HCT116 (cell line): ENCODE measurements around the gene OPN1MW3. TPM values are rescaled to one million over a fixed set of nuclear protein-coding genes. Genes with fewer than 3 reads are reported as not detected.
"Not testable (repeated sequence)": the region's sequence is repeated elsewhere in the genome, so short reads cannot be mapped to it uniquely, and the experiment has no call there.

ENCODE experiments used
- ATAC-seq: fragments of 200-7000 bp; cut with Tn5 transposase; 2 replicates; pipeline ENCODE4 v1.9.1; 2020; ENCODE audit warnings: mild to moderate bottlenecking, moderate library complexity
- BruUV-seq: library from RNA; stranded (reverse); fragments of 400-500 nt; replicated peaks from 2 replicates; lab custom pipeline; 2021; lab: Mats Ljungman, UMichigan
- CTCF ChIA-PET: fragments of 300-600 bp; sonication (Branson Sonifier 250); formaldehyde crosslinking; loops from one replicate; lab custom pipeline; 2021; ENCODE audit warnings: antibody characterized with exemption; lab: Charles Lee
- POLR2A ChIA-PET: fragments of 300-600, 350-600 bp; sonication (Branson Sonifier 250); formaldehyde crosslinking; loops from one replicate; lab custom pipeline; 2021; ENCODE audit warnings: antibody characterized with exemption; lab: Charles Lee
- RAD21 ChIA-PET, 2 experiments: fragments of 300-600 bp; sonication (Branson Sonifier 250); formaldehyde crosslinking; loops; one replicate each; lab custom pipeline; 2023; ENCODE audit warnings: low total read pairs in 2 of 2; ENCODE audit not compliant: uncharacterized antibody in 2 of 2, unreplicated experiment in 2 of 2, low non-redundant PET in 1 of 2; lab: Charles Lee
- DNase-seq: peaks from one replicate; pipeline ENCODE4 v3.0.0-alpha.2; 2010; ENCODE audit warnings: low read depth, low spot score
- H2AFZ ChIP-seq: fragments of 200-600 bp; shearing (Covaris generic), sonication (generic); 2 replicates; pipeline ENCODE4 v1.6.1; 2017; ENCODE audit warnings: low read depth, mixed run types, mixed read lengths, antibody characterized with exemption, low read length; ENCODE audit not compliant: poor library complexity, severe bottlenecking
- H3K27ac ChIP-seq: 2 replicates; pipeline ENCODE4 v1.5.1; 2012; ENCODE audit warnings: low read depth, low read length
- H3K27me3 ChIP-seq: fragments of 200-600 bp; sonication (generic); 2 replicates; pipeline ENCODE4 v1.6.1; 2016; ENCODE audit warnings: mixed run types, low read length, mixed read lengths; ENCODE audit not compliant: insufficient read depth
- H3K36me3 ChIP-seq, 2 experiments: fragments of 200-500 bp in 1 of 2; fragments of 200-600 bp in 1 of 2; sonication (Bioruptor generic) in 1 of 2; sonication (generic) in 1 of 2; 2 replicates each; pipeline versions ENCODE4 v1.5.1 to v1.6.1; 2014 to 2016; ENCODE audit warnings: low read length in 2 of 2, inconsistent platforms in 1 of 2, mixed read lengths in 1 of 2, mixed run types in 1 of 2; ENCODE audit not compliant: insufficient read depth in 2 of 2, control insufficient read depth in 1 of 2
- H3K4me1 ChIP-seq, 2 experiments: fragments of 200-600 bp in 1 of 2; sonication (generic) in 1 of 2; 2 replicates each; pipeline versions ENCODE4 v1.5.1 to v1.6.1; 2012 to 2017; ENCODE audit warnings: low read length in 2 of 2, inconsistent platforms in 1 of 2, mild to moderate bottlenecking in 1 of 2, mixed read lengths in 1 of 2, mixed run types in 1 of 2, moderate library complexity in 1 of 2; ENCODE audit not compliant: insufficient read depth in 2 of 2, control insufficient read depth in 1 of 2
- H3K4me2 ChIP-seq: fragments of 200-600 bp; sonication (generic); 2 replicates; pipeline ENCODE4 v1.6.1; 2017; ENCODE audit warnings: mixed run types, low read length, mixed read lengths
- H3K4me3 ChIP-seq, 2 experiments: fragments of 200-600 bp in 1 of 2; sonication (generic) in 1 of 2; replicated peaks in 1 of 2; 2 replicates each; pipeline ENCODE4 v1.5.1; 2011 to 2016; ENCODE audit warnings: low read length in 2 of 2, control low read depth in 1 of 2, low read depth in 1 of 2, mild to moderate bottlenecking in 1 of 2, mixed read lengths in 1 of 2, mixed run types in 1 of 2
- H3K79me2 ChIP-seq: fragments of 200-600 bp; sonication (generic); 2 replicates; pipeline ENCODE4 v1.6.1; 2017; ENCODE audit warnings: mild to moderate bottlenecking, mixed run types, low read length, moderate library complexity, mixed read lengths; ENCODE audit not compliant: insufficient read depth
- H3K9ac ChIP-seq: fragments of 200-600 bp; sonication (generic); 2 replicates; pipeline ENCODE4 v1.6.1; 2016; ENCODE audit warnings: low read length, mixed read lengths
- H3K9me2 ChIP-seq: fragments of 200-600 bp; sonication (generic), shearing (Covaris generic); 2 replicates; pipeline ENCODE4 v1.6.1; 2017; ENCODE audit warnings: mixed run types, mild to moderate bottlenecking, moderate library complexity; ENCODE audit not compliant: insufficient read depth
- H3K9me3 ChIP-seq, 2 experiments: fragments of 200-500 bp in 1 of 2; fragments of 200-600 bp in 1 of 2; sonication (Bioruptor generic) in 1 of 2; sonication (generic) in 1 of 2; 2 replicates each; pipeline ENCODE4 v1.6.1; 2014 to 2017; ENCODE audit warnings: low read length in 2 of 2, mixed read lengths in 2 of 2, inconsistent platforms in 1 of 2, low read depth in 1 of 2, mild to moderate bottlenecking in 1 of 2, mixed run types in 1 of 2, moderate library complexity in 1 of 2; ENCODE audit not compliant: control insufficient read depth in 1 of 2, insufficient read depth in 1 of 2
- H4K20me1 ChIP-seq: fragments of 200-600 bp; sonication (generic), shearing (Covaris generic); 2 replicates; pipeline ENCODE4 v1.6.1; 2017; ENCODE audit warnings: mixed run types, mild to moderate bottlenecking, moderate library complexity; ENCODE audit not compliant: insufficient read depth
- intact Hi-C: fragments of 100-400 bp; cut with micrococcal nuclease; formaldehyde crosslinking; loops from 2 replicates; pipeline ENCODE4 v1.10.0; 2022
- total RNA-seq: library from RNA; stranded (reverse); gene quantifications from one replicate; pipeline ENCODE4 v1.2.1, GENCODE V29; 2021; ENCODE audit not compliant: unreplicated experiment

The OPN1MW3 gene
- total RNA-seq, 1 experiment from 2014 or later: not detected

DNA sequence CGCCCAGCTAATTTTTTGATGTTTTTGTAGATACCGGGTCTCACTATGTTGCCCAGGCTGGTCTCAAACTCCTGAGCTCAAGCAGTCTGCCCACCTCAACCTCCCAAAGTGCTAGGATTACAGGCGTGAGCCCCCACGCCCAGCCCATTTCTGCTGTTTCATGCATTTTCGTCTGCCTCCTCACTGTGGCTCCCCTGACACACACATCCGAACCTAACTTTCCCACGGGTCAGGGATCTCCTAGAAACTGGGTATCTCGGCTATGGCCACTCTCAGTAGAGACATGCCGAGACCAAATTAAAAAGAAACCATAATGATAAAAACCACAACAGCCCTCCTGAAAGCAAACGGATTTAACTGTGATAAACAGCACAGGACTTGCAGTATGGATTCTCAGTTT lies 9.3 kb upstream of the OPN1MW3 start:
- H4K20me1 ChIP-seq, intact Hi-C loops, H3K9me3 ChIP-seq, H3K36me3 ChIP-seq, POLR2A ChIA-PET, H2AFZ ChIP-seq, BruUV-seq, H3K4me1 ChIP-seq, H3K79me2 ChIP-seq, CTCF ChIA-PET, H3K9me2 ChIP-seq, RAD21 ChIA-PET, H3K4me2 ChIP-seq, H3K9ac ChIP-seq, H3K27ac ChIP-seq, H3K4me3 ChIP-seq, H3K27me3 ChIP-seq, DNase-seq: not testable (repeated sequence)
- peak; percentile 20; the same call in 1 of the 2 replicates for ATAC-seq

DNA sequence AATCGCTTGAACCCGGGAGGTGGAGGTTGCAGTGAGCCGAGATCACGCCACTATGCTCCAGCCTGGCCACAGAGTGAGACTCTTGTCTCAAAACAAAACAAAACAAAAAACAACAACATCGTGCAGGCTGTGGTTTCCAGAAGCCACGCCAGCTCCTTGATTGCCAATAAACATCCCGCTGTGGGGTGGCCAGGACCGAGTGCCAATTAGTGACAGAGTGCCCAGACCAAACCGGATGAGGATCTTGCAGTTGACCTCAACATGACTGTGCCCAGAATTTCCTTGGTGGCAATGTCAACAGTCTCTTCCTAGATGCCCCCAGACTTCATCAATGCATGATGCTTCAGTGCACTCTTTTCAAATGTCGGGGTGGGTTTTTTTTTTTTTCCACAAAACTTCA lies 1.3 kb downstream of the OPN1MW3 start:
- ATAC-seq, H3K9ac ChIP-seq, H3K9me3 ChIP-seq, H3K9me2 ChIP-seq, H3K27ac ChIP-seq, CTCF ChIA-PET, DNase-seq, RAD21 ChIA-PET, H3K4me1 ChIP-seq, BruUV-seq, H3K4me3 ChIP-seq, H3K36me3 ChIP-seq, H3K79me2 ChIP-seq, intact Hi-C loops, H3K4me2 ChIP-seq, POLR2A ChIA-PET, H4K20me1 ChIP-seq, H3K27me3 ChIP-seq, H2AFZ ChIP-seq: not testable (repeated sequence)

DNA sequence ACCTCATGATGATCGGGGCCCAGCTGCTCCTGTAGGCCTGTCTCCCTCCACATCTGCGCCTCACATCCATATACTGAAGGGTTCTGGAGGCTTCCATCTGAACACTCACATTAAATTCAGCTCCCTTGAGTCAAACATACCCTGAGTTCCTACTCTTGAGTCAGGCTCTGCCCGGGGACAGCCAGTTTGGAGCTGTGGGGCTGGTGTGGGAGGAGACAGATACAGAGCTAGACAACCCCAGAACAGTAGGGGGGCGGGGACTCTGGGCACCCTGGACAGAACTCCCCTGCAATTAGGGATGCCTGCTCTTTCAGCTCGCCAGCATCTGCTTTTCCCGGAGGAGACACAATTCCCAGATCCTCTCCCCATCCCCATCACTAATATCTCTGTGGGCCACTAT lies 5.7 kb downstream of the OPN1MW3 start:
- H3K79me2 ChIP-seq, H4K20me1 ChIP-seq, H3K9me2 ChIP-seq, RAD21 ChIA-PET, H3K4me1 ChIP-seq, H3K9ac ChIP-seq, H2AFZ ChIP-seq, H3K4me3 ChIP-seq, H3K4me2 ChIP-seq, DNase-seq, CTCF ChIA-PET, BruUV-seq, H3K27me3 ChIP-seq, H3K9me3 ChIP-seq, ATAC-seq, H3K27ac ChIP-seq, POLR2A ChIA-PET, intact Hi-C loops, H3K36me3 ChIP-seq: not testable (repeated sequence)

DNA sequence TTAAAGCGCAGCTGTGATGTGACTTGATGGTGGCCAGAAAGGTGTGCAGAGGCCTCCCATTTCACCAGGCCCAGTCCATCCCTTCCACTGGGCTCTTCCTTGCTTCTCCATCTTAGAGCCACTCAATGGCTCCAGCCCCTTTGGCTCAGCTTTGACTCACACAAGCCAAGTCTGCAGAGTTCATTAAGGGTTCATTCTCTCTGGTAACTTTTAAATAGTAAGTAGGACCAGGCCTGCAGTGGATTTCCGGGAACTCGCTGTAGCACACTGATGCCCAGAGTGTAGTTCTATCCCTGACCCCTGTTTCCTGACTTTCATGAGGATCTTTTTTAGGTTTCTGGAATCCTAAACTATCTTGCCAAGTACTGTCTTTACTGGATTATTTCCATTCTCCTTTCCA lies 11.9 kb downstream of the OPN1MW3 start:
- RAD21 ChIA-PET, POLR2A ChIA-PET, H2AFZ ChIP-seq, H3K36me3 ChIP-seq, intact Hi-C loops, H3K9me3 ChIP-seq, H3K4me1 ChIP-seq, BruUV-seq, ATAC-seq, H3K4me3 ChIP-seq, H3K9me2 ChIP-seq, H3K9ac ChIP-seq, H3K27me3 ChIP-seq, H3K79me2 ChIP-seq, H3K4me2 ChIP-seq, DNase-seq, H4K20me1 ChIP-seq, H3K27ac ChIP-seq, CTCF ChIA-PET: not testable (repeated sequence)
